G401.6 (cell line): ENCODE data around the gene GFOD2.
"Not testable (repeated sequence)": the region's sequence is repeated elsewhere in the genome, so short reads cannot be mapped to it uniquely, and the experiment has no call there.

Experiments used
- FAIRE-seq: peaks from 2 replicates; lab custom pipeline; 2012; peaks lifted over from hg19 to GRCh38; lab: Jason Lieb, UNC

GFOD2 gene

DNA sequence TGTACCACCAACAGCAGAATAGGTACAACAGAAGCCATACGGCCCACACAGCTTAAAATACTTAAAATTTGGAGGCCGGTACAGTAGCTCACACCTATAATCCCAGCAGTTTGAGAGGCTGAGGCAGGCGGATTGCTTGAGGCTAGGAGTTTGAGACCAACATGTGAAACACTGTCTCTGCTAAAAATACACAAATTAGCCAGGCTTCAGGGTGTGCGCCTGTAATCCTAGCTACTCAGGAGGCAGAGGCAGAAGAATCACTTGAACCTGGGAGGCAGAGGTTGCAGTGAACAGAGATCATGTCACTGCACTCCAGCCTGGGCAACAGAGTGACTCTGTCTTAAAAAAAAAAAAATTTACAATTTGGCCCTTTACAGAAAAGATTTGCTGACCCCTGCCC, 17.0 kb downstream of the GFOD2 start:
- no peak for FAIRE-seq

DNA sequence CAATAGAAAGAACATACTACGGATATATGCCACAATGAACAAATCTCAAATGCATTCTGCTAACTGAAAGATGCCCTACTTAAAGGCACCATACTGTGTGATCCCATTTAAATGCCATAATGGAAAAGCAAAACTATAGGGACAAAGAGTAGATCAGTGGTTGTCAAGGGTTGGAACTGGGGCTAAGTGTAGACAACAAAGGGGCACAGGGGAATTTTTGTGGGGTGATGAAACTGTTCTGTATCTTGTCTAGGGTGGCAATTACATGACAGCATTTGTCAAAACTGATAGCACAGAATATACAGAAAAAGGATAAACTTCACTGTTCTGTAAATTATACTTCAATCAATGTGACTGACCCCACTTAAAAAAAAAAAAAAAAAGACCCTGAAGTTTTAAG, 17.7 kb downstream of the GFOD2 start:
- no peak for FAIRE-seq

GRCh38 chr16:67699265-67699664, 19.9 kb downstream of the GFOD2 start:
- no peak for FAIRE-seq

- FAIRE-seq = no peak
These were observed 21.5 kb downstream of the GFOD2 start for GRCh38 chr16:67697422-67698185.

DNA sequence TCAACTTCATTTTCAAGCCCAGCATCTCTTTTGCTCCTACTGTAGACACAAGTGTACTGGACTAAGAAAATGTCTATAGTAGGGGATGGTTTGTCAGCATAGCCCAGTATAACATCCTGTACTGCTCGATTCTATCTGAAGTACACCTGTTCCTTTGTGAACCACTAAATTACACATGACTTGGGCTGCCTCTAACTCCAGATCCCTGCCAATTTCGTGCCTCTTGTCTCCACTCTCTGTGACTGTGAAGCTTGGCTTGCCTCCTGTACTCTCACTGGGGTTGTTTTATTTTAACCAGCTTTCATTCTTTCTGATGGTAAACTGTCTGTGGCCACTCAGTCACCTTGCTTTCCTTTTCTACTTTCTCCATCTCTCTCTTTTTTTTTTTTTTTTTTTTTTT, 24.5 kb downstream of the GFOD2 start:
- FAIRE-seq = no peak

GRCh38 chr16:67693517-67694285, 25.4 kb downstream of the GFOD2 start:
- FAIRE-seq = not testable (repeated sequence)

DNA sequence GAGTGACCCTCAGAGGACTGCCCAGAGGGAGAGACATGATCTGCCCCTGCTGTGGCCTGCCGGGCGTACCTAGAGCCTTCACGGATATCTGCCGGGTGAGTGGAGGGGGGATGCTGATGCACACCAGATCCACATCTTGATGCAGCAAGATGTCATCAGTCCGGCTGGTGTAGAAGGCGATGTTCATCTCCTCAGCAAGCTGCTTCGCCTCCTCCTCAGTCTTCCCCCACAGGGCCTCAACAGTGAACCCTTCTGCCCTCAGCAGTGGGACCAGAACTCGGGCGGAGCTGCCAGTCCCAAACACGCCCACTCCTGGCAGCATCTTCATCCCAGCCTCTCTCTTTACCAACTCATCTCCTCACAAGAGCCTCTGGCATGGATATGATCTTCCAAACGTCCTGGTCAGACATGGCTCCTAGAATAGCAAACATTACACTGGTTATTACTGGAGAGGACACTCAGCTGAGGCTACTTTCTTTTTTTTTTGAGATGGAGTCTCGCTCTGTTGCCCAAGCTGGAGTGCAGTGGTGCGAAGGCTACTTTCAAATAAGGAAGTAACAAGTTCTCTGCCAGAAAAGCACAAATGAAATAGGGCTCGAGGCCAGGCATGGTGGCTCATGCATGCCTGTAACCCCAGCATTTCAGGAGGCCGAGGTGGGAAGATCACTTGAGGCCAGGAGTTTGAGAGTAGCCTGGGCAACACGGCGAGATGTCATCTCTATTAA, 33.6 kb downstream of the GFOD2 start:
- no peak for FAIRE-seq

DNA sequence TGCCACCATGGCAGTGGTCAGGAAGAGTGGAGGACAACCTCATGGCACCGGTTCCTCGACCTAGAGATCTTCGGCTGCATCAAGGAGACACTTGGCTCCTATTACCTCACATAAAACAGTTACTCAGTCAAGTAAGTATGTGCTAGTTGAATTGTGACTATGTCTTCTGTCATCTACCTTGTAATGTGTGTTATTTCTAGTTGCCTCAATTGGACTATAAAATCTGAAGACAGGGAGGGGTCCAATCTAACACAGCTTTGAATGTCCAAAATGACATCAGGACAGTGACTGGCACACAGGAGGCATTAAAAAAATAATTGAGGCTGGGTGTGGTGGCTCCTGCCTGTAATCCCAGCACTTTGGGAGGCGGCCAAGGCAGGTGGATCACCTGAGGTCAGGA, 35.3 kb downstream of the GFOD2 start:
- no peak for FAIRE-seq

- FAIRE-seq = no peak
These were observed 38.9 kb downstream of the GFOD2 start for GRCh38 chr16:67679935-67680897.

DNA sequence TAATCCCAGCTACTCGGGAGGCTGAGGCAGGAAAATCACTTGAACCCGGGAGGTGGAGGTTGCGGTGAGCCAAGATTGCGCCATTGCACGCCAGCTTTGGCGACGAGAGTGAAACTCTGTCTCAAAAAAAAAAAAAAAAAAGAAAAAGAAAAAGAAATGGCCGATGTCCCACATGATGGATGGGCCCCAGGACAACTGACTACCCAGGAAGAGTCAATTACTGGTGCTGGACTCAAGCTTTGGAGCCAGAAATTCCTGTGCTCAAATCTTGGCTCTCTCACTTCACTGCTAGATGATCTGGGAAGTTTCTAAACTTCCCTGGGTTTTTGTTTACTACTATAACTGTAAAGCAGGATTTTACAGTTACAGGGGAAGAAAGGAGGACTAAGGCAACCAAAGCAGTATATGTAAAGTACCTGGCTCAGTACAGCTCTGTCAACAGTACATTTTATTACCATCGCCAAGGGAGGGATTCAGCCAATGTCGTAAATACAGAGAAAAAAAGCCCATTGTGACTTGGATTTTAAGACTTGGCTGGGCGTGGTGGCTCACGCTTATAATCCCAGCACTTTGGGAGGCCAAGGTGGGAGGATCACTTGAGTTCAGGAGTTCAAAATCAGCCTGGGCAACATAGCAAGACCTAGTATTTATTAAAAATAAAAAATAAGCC, 40.6 kb downstream of the GFOD2 start:
- no peak for FAIRE-seq

DNA sequence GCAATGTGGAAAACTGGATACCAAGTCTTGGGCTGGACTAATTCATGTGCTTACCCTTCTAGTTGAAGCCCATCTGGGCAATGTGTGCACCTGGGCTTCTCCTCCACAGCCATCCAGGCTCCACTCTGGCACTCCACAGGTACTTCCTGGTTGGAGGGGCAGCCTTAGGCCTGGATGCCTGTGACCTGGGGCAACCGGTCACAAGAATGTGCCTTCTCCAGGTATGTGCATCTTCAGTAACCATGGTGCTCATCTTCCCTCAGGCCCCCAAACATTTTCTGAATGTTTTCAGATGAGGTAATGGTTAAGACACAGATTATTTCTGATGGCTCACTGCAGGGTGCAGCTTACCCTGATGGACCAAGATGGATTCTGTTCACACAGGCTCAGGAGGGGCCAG, 41.4 kb downstream of the GFOD2 start:
- FAIRE-seq = no peak

DNA sequence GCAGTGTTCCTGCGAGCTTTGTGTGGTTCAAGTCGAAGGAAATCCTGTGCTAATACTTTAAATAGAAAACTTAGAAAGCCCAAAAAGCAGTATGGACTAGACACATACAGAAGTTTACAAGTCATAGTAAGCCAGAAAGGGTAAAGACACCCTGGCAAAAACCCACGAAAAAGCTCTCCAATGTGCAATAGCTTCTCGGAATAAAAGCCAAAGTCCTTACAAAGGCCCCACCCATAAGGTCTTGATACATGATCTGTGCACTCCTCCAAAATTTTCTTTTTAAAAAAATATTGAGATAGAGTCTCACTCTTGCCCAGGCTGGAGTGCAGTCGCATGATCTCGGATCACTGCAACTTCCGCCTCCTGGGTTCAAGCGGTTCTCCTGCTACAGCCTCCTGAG, 42.2 kb downstream of the GFOD2 start:
- FAIRE-seq = no peak

DNA sequence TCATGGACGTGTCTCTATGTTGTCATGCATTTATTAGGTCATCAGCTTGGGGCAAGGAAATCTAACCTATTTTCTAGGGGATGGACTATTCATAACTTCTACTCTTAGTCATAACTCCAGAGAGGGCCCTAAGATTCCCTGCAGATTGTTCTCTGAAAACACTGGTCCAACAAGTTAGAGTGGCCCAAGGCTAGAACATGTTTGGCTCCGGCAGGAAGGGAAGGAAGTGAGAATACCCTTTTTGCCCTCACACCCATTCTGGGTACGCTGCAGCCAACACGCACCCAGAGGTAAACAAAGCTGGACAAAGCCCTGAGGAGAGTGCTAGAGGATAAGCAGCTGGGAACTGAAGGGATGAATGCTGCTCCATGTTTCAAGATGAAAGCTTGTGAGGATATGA, 42.6 kb downstream of the GFOD2 start:
- no peak for FAIRE-seq

DNA sequence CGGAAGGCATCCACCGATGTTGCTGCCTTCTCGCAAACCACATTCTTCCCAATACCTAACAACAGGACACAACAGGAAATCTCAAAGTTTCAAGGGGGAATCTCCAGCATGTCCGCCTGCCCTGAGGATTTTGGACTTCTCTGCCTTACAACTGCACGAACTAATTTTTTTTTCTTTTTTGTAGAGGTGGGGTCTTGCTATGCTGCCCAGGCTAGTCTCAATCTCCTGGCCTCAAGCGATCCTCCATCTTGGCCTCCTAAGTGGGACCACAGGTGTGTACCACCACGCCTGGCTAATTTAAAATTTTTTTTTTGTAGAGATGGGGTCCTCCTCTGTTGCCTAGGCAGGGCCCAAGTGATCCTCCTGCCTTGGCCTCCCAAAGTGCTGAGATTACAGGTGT, 43.1 kb downstream of the GFOD2 start:
- FAIRE-seq = no peak

GRCh38 chr16:67675579-67675935, 43.6 kb downstream of the GFOD2 start:
- FAIRE-seq = no peak

DNA sequence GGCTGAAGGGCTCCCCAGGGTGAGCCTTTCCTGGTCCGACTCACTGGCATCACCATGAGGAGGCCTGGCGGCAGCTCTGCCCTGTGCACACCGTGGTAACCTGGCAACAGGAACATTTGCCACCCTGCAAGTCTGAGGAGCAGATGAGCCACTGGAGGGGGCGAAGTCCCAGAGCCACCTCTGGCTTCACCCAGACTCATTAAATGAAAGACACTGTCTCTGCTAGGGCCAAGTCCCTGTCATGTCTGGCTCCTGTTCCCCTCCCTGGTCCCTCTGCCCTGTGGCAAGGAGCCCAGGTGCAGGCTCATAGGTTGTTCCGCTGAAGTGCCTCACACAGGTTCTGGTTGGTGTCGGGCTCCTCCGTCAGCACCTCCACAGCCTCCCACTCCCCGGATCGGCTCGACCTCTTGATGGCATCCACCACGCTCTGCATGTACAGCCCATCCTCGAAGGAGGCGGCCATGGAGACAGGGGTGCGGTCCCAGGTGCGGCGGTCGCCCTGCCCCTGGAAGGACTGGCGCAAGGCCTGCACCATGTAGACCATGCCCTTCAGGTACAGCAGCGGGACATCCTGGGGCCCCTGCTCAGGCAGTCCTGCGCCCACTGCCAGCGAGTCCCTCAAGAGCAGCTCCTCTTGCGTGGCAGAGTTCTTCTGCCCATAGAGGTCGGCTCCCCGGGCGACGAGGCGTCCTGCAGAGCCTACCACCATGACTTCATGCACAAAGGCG, 44.1 kb downstream of the GFOD2 start:
- no peak for FAIRE-seq

DNA sequence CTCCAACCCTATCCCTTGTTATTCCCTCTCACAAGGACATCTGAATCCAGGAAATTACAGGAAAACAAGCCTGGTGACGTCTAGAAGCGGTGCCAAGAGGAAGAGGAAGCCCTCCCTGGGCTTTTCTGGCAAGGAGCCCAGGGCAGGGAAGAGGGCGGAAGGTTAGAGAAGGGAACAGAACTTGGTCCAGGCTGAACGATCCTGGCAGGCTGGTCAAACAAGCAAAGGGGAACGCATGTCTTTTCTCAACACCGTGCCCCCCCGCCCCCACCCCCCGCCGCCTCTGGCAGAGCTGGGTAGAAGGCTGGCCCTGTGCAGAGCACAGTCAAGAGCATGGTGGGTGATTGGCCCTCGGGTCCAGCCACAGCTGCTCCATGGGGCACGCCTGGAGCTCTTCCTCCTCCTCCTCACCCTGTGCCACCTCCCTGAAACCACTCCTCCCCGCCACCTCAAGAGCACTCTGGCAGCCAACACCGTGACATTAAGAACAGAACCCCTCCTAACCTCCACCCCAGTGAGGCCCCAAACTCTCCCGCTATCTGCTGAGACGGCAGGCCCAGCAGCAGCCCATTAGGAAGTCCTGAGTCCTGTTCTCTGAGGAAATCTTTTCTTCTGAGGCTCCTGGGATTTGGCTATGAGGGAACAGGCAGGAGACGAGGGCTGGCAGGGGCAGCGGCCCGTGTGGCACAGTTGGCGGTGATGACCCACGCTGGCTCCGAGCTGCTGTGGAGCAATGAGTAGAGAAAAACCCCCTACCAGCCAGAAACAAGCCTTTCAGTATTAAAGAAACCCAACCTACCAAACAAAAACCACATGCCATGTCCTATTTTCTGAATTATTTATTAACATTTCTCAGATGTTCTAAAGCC, 45.2 kb downstream of the GFOD2 start:
- FAIRE-seq = no peak

GRCh38 chr16:67672739-67673662, 46.1 kb downstream of the GFOD2 start:
- FAIRE-seq = peak; percentile 19

DNA sequence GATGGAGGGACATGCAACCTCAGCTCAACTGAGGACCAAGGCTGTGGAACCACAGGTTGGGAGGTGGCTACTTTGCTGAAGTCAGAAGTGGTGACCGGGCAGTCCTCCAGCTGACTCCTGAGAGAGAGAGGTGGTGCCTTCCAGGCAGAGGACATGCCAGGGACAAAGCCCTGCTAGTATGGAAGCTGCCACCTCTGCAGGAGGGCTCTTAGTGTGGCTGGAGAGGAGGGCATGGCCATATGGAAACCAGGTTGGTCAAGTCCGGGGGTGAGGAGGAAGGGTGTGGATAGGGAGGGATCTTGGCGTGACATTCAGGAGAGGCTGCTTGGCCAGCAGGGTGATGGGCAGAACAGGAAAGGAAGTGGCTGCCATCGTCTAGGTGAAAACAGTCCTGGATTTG, 46.8 kb downstream of the GFOD2 start:
- FAIRE-seq = no peak
